ENCODE results near the gene E4F1. TPM values are rescaled to one million over a fixed set of nuclear protein-coding genes. Genes with fewer than 3 reads are reported as not detected.

Gene E4F1
- total RNA-seq, 2 experiments from 2014 or later = 21.2 to 21.7 TPM

GRCh38 chr16:2278272-2278608 lies 54.8 kb downstream of the E4F1 start:
- no peak overlapping the region for H3K27ac Mint-ChIP-seq
- intact Hi-C loops (cut with micrococcal nuclease) = no loop called here
- CTCF ChIA-PET = no interaction called here
- H3K27me3 Mint-ChIP-seq (ENCODE audit: low read depth) = no peaks in the 10 kb centered on the region
- no peaks in the 10 kb centered on the region for H3K9me3 Mint-ChIP-seq
- H3K4me3 Mint-ChIP-seq = no peak overlapping the region
- DNase-seq = no peak
- no peaks in the 10 kb centered on the region for H3K4me1 Mint-ChIP-seq (ENCODE audit: low read depth)
- H3K36me3 Mint-ChIP-seq (ENCODE audit: low read depth) = peaks cover 2% of the 10 kb centered on the region

- no peaks in the 10 kb centered on the region for H3K4me1 Mint-ChIP-seq (ENCODE audit: low read depth)
- intact Hi-C loops (cut with micrococcal nuclease) = no loop called here
- no peaks in the 10 kb centered on the region for H3K27me3 Mint-ChIP-seq (ENCODE audit: low read depth)
- no peaks in the 10 kb centered on the region for H3K36me3 Mint-ChIP-seq (ENCODE audit: low read depth)
- no peak overlapping the region for H3K27ac Mint-ChIP-seq
- no peak for DNase-seq
- no peaks in the 10 kb centered on the region for H3K9me3 Mint-ChIP-seq
- CTCF ChIA-PET = no interaction called here
- H3K4me3 Mint-ChIP-seq = no peak overlapping the region
Measured at GRCh38 chr16:2278956-2279800, 55.8 kb downstream of the E4F1 start.

GRCh38 chr16:2280461-2280860 lies 57.1 kb downstream of the E4F1 start:
- no peaks in the 10 kb centered on the region for H3K9me3 Mint-ChIP-seq
- no peaks in the 10 kb centered on the region for H3K36me3 Mint-ChIP-seq (ENCODE audit: low read depth)
- H3K27ac Mint-ChIP-seq = no peak overlapping the region
- H3K27me3 Mint-ChIP-seq (ENCODE audit: low read depth) = no peaks in the 10 kb centered on the region
- no peak overlapping the region for H3K4me3 Mint-ChIP-seq
- intact Hi-C loops (cut with micrococcal nuclease) = no loop called here
- CTCF ChIA-PET = no interaction called here
- no peak for DNase-seq
- H3K4me1 Mint-ChIP-seq (ENCODE audit: low read depth) = no peaks in the 10 kb centered on the region

GRCh38 chr16:2280981-2281542 lies 57.7 kb downstream of the E4F1 start:
- no peaks in the 10 kb centered on the region for H3K4me1 Mint-ChIP-seq (ENCODE audit: low read depth)
- no peaks in the 10 kb centered on the region for H3K36me3 Mint-ChIP-seq (ENCODE audit: low read depth)

DNA sequence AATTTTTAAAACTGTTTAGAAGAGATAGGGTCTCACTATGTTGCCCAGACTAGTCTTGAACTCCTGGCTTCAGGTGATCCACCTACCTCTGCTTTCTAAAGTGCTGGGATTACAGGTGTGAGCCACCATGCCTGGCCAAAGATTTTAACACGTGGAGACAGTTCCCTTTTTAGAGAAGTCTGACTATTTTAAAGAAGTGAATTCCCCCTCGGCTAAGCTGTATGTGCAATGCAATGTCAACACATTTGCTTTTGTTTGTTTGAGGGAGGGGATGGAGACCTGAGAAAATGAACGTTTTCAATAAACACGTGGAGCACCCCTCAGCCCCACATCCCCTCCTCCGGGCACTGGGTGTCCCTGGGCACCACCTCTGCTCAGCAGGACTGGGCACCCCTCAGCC lies 58.9 kb downstream of the E4F1 start:
- intact Hi-C loops (cut with micrococcal nuclease) = no loop called here
- no peak overlapping the region for H3K27ac Mint-ChIP-seq
- no peak for DNase-seq
- H3K4me1 Mint-ChIP-seq (ENCODE audit: low read depth) = no peaks in the 10 kb centered on the region
- no peaks in the 10 kb centered on the region for H3K36me3 Mint-ChIP-seq (ENCODE audit: low read depth)
- H3K9me3 Mint-ChIP-seq = no peaks in the 10 kb centered on the region
- H3K27me3 Mint-ChIP-seq (ENCODE audit: low read depth) = no peaks in the 10 kb centered on the region
- no peak overlapping the region for H3K4me3 Mint-ChIP-seq
- CTCF ChIA-PET = no interaction called here

More at GRCh38 chr16:2280981-2281542, 57.7 kb downstream of the E4F1 start:
- H3K4me3 Mint-ChIP-seq = no peak overlapping the region
- intact Hi-C loops (cut with micrococcal nuclease) = no loop called here
- no peaks in the 10 kb centered on the region for H3K9me3 Mint-ChIP-seq
- no peaks in the 10 kb centered on the region for H3K27me3 Mint-ChIP-seq (ENCODE audit: low read depth)
- CTCF ChIA-PET = interaction anchor here (0.7 kb wide), 1 partner anchor 76 kb away, joined by 4 read pairs; the partner anchor contains the start of gene MLST8
- no peak for DNase-seq
- no peak overlapping the region for H3K27ac Mint-ChIP-seq

DNA sequence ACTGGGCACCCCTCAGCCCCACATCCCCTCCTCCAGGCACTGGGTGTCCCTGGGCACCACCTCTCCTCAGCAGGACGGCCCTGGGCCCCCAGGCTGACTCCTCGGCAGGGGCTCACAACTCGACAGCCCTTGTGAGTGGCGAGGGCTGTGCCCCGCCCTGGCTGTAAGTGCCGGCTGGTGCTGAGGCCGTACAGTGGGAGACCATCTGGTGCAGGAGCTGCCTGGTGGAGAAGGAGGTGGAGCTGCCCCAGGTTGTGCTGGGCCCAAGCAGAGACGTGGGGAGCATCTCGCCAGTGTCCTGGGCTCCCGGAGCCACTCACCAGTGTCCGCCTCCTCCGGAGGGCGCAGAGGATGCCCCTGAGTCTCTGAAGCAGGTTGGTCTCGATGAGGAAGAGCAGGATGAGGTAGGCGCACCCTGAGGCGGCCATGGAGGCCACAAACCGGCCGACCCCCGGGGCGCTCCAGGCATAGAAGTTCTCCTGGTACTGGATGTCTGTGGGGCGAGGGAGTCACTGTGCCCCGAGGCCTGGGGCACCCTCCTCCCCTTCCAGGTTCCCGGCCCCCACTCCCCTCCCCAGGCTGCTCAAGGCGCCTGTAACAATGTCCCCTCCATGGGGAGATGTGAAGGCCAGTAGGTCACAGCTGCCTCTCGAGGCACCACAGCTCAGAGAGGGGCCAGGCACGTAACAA lies 59.6 kb downstream of the E4F1 start:
- CTCF ChIA-PET = no interaction called here
- DNase-seq = no peak
- Mint-ChIP-seq H3K36me3 (ENCODE audit: low read depth) (no peaks in the 10 kb centered on the region), H3K27ac (no peak overlapping the region), H3K9me3 (no peaks in the 10 kb centered on the region), H3K4me1 (ENCODE audit: low read depth) (no peaks in the 10 kb centered on the region), H3K4me3 (no peak overlapping the region), H3K27me3 (ENCODE audit: low read depth) (no peaks in the 10 kb centered on the region)
- intact Hi-C loops (cut with micrococcal nuclease) = no loop called here

DNA sequence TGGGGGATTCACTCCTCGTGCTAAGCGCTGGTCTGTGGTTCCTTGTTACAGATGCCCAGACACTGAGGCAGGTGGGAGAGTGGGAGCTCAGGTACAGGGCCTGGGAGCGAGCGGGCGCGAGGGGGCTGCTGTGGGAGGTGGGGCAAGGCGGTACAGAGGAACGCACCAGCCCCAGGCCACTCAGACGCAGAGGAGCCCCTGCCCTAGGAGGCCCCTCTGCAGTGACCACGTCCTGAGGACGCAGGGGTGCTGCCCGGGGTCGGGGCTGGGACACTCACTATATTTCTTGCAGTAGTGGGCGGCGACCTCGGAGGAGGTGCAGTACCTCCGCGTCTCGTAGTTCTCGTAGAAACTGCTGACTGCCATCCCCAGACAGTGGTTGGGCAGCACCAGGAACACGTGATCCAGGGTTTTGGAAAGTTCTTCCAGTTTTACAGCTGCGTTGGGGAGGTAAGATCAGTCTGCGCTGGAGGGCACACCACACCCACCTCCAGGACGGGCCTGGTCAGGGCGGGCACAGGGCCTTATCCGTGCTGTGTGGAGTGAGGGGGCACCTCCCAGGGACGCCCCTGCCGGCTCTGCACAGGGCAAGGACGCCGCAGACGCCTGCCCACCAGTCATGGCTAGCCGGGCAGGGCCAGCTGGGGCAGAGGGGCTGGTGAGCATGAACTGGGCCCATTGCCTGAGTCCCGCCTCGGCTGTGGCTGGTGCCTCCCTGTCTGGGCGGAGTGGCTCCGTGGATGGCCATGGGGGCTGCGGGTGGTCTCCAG lies 60.8 kb downstream of the E4F1 start:
- no peak overlapping the region for H3K27ac Mint-ChIP-seq
- H3K27me3 Mint-ChIP-seq (ENCODE audit: low read depth) = no peaks in the 10 kb centered on the region
- intact Hi-C loops (cut with micrococcal nuclease) = no loop called here
- no peaks in the 10 kb centered on the region for H3K4me1 Mint-ChIP-seq (ENCODE audit: low read depth)
- CTCF ChIA-PET = no interaction called here
- no peak overlapping the region for H3K4me3 Mint-ChIP-seq
- no peaks in the 10 kb centered on the region for H3K9me3 Mint-ChIP-seq
- DNase-seq = no peak
- no peaks in the 10 kb centered on the region for H3K36me3 Mint-ChIP-seq (ENCODE audit: low read depth)

DNA sequence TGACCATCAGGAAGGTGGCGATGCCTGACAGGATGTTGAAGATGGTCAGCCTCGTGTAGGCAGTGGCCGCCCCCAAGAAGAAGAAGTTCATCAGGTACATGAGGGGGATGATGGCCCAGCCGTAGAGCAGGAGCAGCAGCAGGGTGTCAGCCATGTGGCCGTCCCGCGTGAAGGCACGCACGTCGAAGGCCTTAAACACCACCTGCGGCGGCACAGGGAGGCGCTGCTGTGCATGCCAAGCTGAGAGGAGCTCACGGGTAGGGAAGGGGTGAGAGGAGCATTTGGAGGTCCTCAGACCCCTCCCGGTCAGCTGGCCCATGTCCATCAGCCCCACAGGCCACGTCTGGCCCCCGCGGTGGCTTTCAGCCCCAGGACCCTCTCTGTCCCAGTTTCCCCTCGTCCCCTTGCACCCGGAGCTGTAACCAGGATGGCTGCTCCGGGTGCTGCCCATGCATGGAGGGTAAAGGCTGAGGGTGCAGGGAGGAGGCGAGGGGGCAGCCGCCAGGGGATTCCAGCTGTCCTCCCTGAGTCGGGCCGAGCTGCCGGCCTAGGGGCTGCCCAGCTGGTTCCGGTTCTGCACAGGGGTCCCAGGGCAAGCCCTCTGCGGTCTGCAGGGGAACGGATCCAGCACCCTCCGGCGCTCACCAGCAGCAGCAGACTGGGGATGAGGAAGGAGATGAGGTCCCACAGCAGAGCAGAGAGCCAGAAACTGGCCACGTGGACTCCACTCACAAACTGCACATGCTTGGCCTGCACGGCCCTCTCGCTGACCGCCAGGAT lies 61.6 kb downstream of the E4F1 start:
- no peaks in the 10 kb centered on the region for H3K4me1 Mint-ChIP-seq (ENCODE audit: low read depth)
- CTCF ChIA-PET = no interaction called here
- intact Hi-C loops (cut with micrococcal nuclease) = no loop called here

More for the DNA sequence above, 61.6 kb downstream of the E4F1 start:
- no peak overlapping the region for H3K27ac Mint-ChIP-seq
- DNase-seq = no peak
- no peaks in the 10 kb centered on the region for H3K36me3 Mint-ChIP-seq (ENCODE audit: low read depth)
- no peak overlapping the region for H3K4me3 Mint-ChIP-seq
- no peaks in the 10 kb centered on the region for H3K9me3 Mint-ChIP-seq
- no peaks in the 10 kb centered on the region for H3K27me3 Mint-ChIP-seq (ENCODE audit: low read depth)

Small RNA genes lying within 50 kb of the gene (microRNA-seq; reads per million reads assigned to microRNA genes)
- gene MIR3677 (ENCODE audit: borderline microRNAs expressed, borderline replicate concordance) (not detected), gene MIR4717 (ENCODE audit: borderline microRNAs expressed, borderline replicate concordance) (not detected)

Other genes starting within 250 kb of the E4F1 start
- not detected for gene NOXO1, start 242.1 kb upstream of the E4F1 start, total RNA-seq
- gene GFER, start 239.4 kb upstream of the E4F1 start, total RNA-seq = 10 to 100 TPM; 29.8 to 30.1 TPM
- gene SYNGR3, start 233.6 kb upstream of the E4F1 start, total RNA-seq = 1 to 10 TPM; 5.7 to 7.2 TPM
- gene ZNF598, start 213.8 kb upstream of the E4F1 start, total RNA-seq = 10 to 100 TPM; 88.8 to 93.5 TPM
- gene NPW, start 203.8 kb upstream of the E4F1 start, total RNA-seq = 1 to 10 TPM; 1.3 to 1.9 TPM
- gene NHERF2, start 196.7 kb upstream of the E4F1 start, total RNA-seq = 1 to 10 TPM; 1.5 to 2.1 TPM
- gene NTHL1, start 175.8 kb upstream of the E4F1 start, total RNA-seq = 10 to 100 TPM; 20.1 to 24.1 TPM
- gene TSC2, start 175.6 kb upstream of the E4F1 start, total RNA-seq = 10 to 100 TPM; 72.3 to 72.7 TPM
- gene PKD1, start 87.7 kb upstream of the E4F1 start, total RNA-seq = 10 to 100 TPM; 63.3 to 68.9 TPM
- gene RAB26, start 75.0 kb upstream of the E4F1 start, total RNA-seq = not detected
- gene TRAF7, start 67.8 kb upstream of the E4F1 start, total RNA-seq = 100 to 1,000 TPM; 102 to 104 TPM
- gene CASKIN1, start 27.0 kb upstream of the E4F1 start, total RNA-seq = under 1 TPM; 0.15 to 0.17 TPM
- gene MLST8, start 18.1 kb upstream of the E4F1 start, total RNA-seq = 10 to 100 TPM; 70.0 to 70.1 TPM
- 1 to 10 TPM; 2.6 to 3.1 TPM for gene BRICD5, start 12.7 kb upstream of the E4F1 start, total RNA-seq
- 10 to 100 TPM; 11.2 to 12.2 TPM for gene PGP, start 8.8 kb upstream of the E4F1 start, total RNA-seq
- under 1 TPM; 0.33 to 0.62 TPM for gene DNASE1L2, start 12.9 kb downstream of the E4F1 start, total RNA-seq
- gene ECI1, start 28.0 kb downstream of the E4F1 start, total RNA-seq = 10 to 100 TPM; 39.7 to 48.3 TPM
- gene RNPS1, start 44.5 kb downstream of the E4F1 start, total RNA-seq = 100 to 1,000 TPM; 306 to 311 TPM
- gene ABCA3, start 117.1 kb downstream of the E4F1 start, total RNA-seq = 1 to 10 TPM; 2.6 to 3.1 TPM
- 10 to 100 TPM; 73.5 to 74.5 TPM for gene CCNF, start 205.9 kb downstream of the E4F1 start, total RNA-seq
- 10 to 100 TPM; 24.2 to 24.8 TPM for gene TEDC2, start 236.5 kb downstream of the E4F1 start, total RNA-seq
- not detected for gene NTN3, start 247.7 kb downstream of the E4F1 start, total RNA-seq